ENCODE measurements around the gene CMTM2.
"Not testable (repeated sequence)": the region's sequence is repeated elsewhere in the genome, so short reads cannot be mapped to it uniquely, and the experiment has no call there.

- TF ChIP-seq, protein P1, sequence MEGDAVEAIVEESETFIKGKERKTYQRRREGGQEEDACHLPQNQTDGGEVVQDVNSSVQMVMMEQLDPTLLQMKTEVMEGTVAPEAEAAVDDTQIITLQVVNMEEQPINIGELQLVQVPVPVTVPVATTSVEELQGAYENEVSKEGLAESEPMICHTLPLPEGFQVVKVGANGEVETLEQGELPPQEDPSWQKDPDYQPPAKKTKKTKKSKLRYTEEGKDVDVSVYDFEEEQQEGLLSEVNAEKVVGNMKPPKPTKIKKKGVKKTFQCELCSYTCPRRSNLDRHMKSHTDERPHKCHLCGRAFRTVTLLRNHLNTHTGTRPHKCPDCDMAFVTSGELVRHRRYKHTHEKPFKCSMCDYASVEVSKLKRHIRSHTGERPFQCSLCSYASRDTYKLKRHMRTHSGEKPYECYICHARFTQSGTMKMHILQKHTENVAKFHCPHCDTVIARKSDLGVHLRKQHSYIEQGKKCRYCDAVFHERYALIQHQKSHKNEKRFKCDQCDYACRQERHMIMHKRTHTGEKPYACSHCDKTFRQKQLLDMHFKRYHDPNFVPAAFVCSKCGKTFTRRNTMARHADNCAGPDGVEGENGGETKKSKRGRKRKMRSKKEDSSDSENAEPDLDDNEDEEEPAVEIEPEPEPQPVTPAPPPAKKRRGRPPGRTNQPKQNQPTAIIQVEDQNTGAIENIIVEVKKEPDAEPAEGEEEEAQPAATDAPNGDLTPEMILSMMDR (IDR thresholded peaks at IDR 0.05; ENCODE audit: insufficient read depth, low read depth, low read length): not testable (repeated sequence)
- TF ChIP-seq EZH2 (IDR thresholded peaks at IDR 0.05; ENCODE audit: insufficient read depth, low read length): not testable (repeated sequence)
Measured at GRCh38 chr16:66627611-66628378, 48.5 kb downstream of the CMTM2 start.
